Vein endothelial cell (primary cell): Measurements from ENCODE around the gene LEPROT. TPM values are rescaled to one million over a fixed set of nuclear protein-coding genes. Genes with fewer than 3 reads are reported as not detected.

ENCODE experiments used
- small RNA-seq: library from RNA; depleted of rRNA; stranded (forward); fragments of <200 nt; gene quantifications from one replicate; pipeline ENCODE3, GENCODE V24; 2012
- total RNA-seq: library from RNA; depleted of rRNA; stranded (reverse); fragments of >200 nt; gene quantifications from 2 replicates; pipeline ENCODE4 v1.2.3, GENCODE V29; 2012

LEPROT gene
- total RNA-seq = 63.0 and 64.8 TPM in 2 replicates

GRCh38 chr1:65420590-65421350 lies at the start of gene LEPROT, which contains the start of gene LEPR:
LEPROT (plus strand) TSS chr1:65420668; CDS start chr1:65420725, 57 bp downstream.
LEPR (plus strand) TSS chr1:65420668; CDS start chr1:65565566, 144,898 bp downstream.

Small RNAs within 50 kb of the gene (small RNA-seq; reads per million reads assigned to genes)
- 0.08 reads per million for gene RNU2-15P

Other genes starting within 250 kb of the LEPROT start
- 7.8 and 8.8 TPM in 2 replicates for gene DNAJC6, start 111.1 kb upstream of the LEPROT start, total RNA-seq
- 23.1 and 37.2 TPM in 2 replicates for gene LEPR, start within 50 bp of the LEPROT start, total RNA-seq